GM12878 (cell line): ENCODE measurements around the gene COL5A1. TPM values are rescaled to one million over a fixed set of nuclear protein-coding genes. Genes with fewer than 3 reads are reported as not detected.

Experiments
- ATAC-seq: fragments of 200-7000 bp; cut with Tn5 transposase; 3 replicates; pipeline ENCODE4 v1.9.1; 2020; ENCODE audit warnings: mild to moderate bottlenecking, moderate library complexity
- BruUV-seq: library from RNA; stranded (reverse); fragments of 400-500 nt; replicated peaks from 2 replicates; lab custom pipeline; 2021; lab: Mats Ljungman, UMichigan
- CTCF ChIA-PET: fragments of 300-600 bp; sonication (Branson Sonifier 250); formaldehyde crosslinking; extraction: SDS; loops from one replicate; lab custom pipeline; 2021; ENCODE audit warnings: inconsistent platforms; lab: Yijun Ruan, JAX
- POLR2A ChIA-PET: fragments of 350-600 bp; formaldehyde crosslinking; extraction: SDS; loops from one replicate; lab custom pipeline; 2021; ENCODE audit warnings: inconsistent platforms; lab: Charles Lee
- RAD21 ChIA-PET: fragments of 300-600 bp; sonication (Branson Sonifier 250); formaldehyde crosslinking; loops from one replicate; lab custom pipeline; 2023; ENCODE audit warnings: antibody characterized with exemption; ENCODE audit not compliant: unreplicated experiment; lab: Charles Lee
- SMC1A ChIA-PET: fragments of 300-600 bp; sonication (Branson Sonifier 250); formaldehyde crosslinking; loops from one replicate; lab custom pipeline; 2023; ENCODE audit not compliant: unreplicated experiment, uncharacterized antibody; lab: Charles Lee
- DNase-seq: peaks from one replicate; pipeline ENCODE4 v3.0.0-alpha.2; 2011; ENCODE audit warnings: low read depth, low spot score
- FAIRE-seq: peaks from 3 replicates; lab custom pipeline; 2011; peaks lifted over from hg19 to GRCh38; lab: Jason Lieb, UNC
- H2AFZ ChIP-seq: 2 replicates; pipeline ENCODE4 v1.6.0; 2011; ENCODE audit warnings: low read depth, low read length, control low read depth; ENCODE audit not compliant: control insufficient read depth
- H3K27ac ChIP-seq: 2 replicates; pipeline ENCODE4 v1.5.1; 2011; ENCODE audit warnings: control low read depth; ENCODE audit not compliant: control insufficient read depth, insufficient read depth
- H3K27me3 ChIP-seq, 2 experiments: replicated peaks in 1 of 2; 2 replicates each; pipeline versions ENCODE4 v1.6.0 to v1.6.1; 2011; ENCODE audit warnings: low read length in 1 of 2; ENCODE audit not compliant: control insufficient read depth in 2 of 2, insufficient read depth in 2 of 2
- H3K36me3 ChIP-seq, 2 experiments: 2 replicates each; pipeline ENCODE4 v1.5.1; 2011; ENCODE audit warnings: low read length in 1 of 2; ENCODE audit not compliant: control insufficient read depth in 2 of 2, insufficient read depth in 2 of 2
- H3K4me1 ChIP-seq: 2 replicates; pipeline ENCODE4 v1.6.1; 2011; ENCODE audit warnings: mild to moderate bottlenecking, low read length, moderate library complexity, mixed read lengths; ENCODE audit not compliant: control insufficient read depth, insufficient read depth
- H3K4me2 ChIP-seq: 2 replicates; pipeline ENCODE4 v1.6.0; 2011; ENCODE audit warnings: control low read depth; ENCODE audit not compliant: control insufficient read depth, insufficient read depth
- H3K4me3 ChIP-seq: fragments of 200-600 bp; sonication (generic); 2 replicates; pipeline ENCODE4 v1.5.1; 2016
- H3K79me2 ChIP-seq: 2 replicates; pipeline ENCODE4 v1.6.0; 2011; ENCODE audit warnings: low read length; ENCODE audit not compliant: control insufficient read depth, insufficient read depth
- H3K9ac ChIP-seq: 2 replicates; pipeline ENCODE4 v1.8.0; 2011; ENCODE audit warnings: low read length, control low read depth, mixed read lengths; ENCODE audit not compliant: control insufficient read depth, insufficient read depth
- H3K9me3 ChIP-seq: replicated peaks from 3 replicates; pipeline ENCODE4 v1.5.1; 2011; ENCODE audit warnings: mild to moderate bottlenecking, low read length; ENCODE audit not compliant: control insufficient read depth, insufficient read depth
- H4K20me1 ChIP-seq: 2 replicates; pipeline ENCODE4 v1.6.0; 2011; ENCODE audit not compliant: control insufficient read depth, insufficient read depth
- EZH2 ChIP-seq: IDR thresholded peaks from 2 replicates; pipeline ENCODE4 v1.6.1; 2012; ENCODE audit warnings: low read depth, mild to moderate bottlenecking, control low read depth, inconsistent platforms, low read length, borderline replicate concordance; ENCODE audit not compliant: control insufficient read depth
- HCFC1 ChIP-seq: fragments of 150-350 bp; IDR thresholded peaks from 2 replicates; pipeline ENCODE4 v1.6.1; 2014; ENCODE audit warnings: low read length
- PML ChIP-seq: IDR thresholded peaks from 2 replicates; pipeline ENCODE4 v1.6.1; 2012; ENCODE audit warnings: low read length, inconsistent platforms
- RELA ChIP-seq: fragments of 450-650 bp; IDR thresholded peaks from 2 replicates; pipeline ENCODE4 v1.8.0; 2014; ENCODE audit warnings: borderline replicate concordance; ENCODE audit not compliant: partially characterized antibody
- TAF1 ChIP-seq: IDR thresholded peaks from 2 replicates; pipeline ENCODE4 v1.6.1; 2011; ENCODE audit warnings: mild to moderate bottlenecking, low read depth, low read length, borderline replicate concordance
- TCF7 ChIP-seq: IDR thresholded peaks from 2 replicates; pipeline ENCODE4 v1.6.1; 2014; ENCODE audit warnings: antibody characterized with exemption, borderline replicate concordance
- WRNIP1 ChIP-seq: IDR thresholded peaks from 2 replicates; pipeline ENCODE4 v1.6.1; 2011; ENCODE audit warnings: low read depth, low read length, improper control_type of control experiment, borderline replicate concordance
- WGBS: methylation state at CpG from one replicate; pipeline ENCODE4 v1.1.6; 2016; ENCODE audit warnings: low lambda C conversion rate; ENCODE audit not compliant: insufficient replicate concordance, insufficient coverage; ENCODE audit errors: missing lambda C conversion rate; 5-methylcytosine and 5-hydroxymethylcytosine counted together
- in situ Hi-C: fragments of 300-500 bp; cut with MboI; formaldehyde crosslinking; loops from 9 replicates; pipeline ENCODE4 v1.14.3; 2018; ENCODE audit warnings: mixed read lengths
- intact Hi-C: fragments of 100-400 bp; cut with micrococcal nuclease; formaldehyde crosslinking; loops from one replicate; pipeline ENCODE4 v1.14.2; 2022; ENCODE audit not compliant: unreplicated experiment
- polyA plus RNA-seq, 11 experiments: library from polyadenylated mRNA; depleted of rRNA in 4 of 11; unstranded in 6 of 11; stranded (reverse) in 5 of 11; fragments of >200 nt; fragmentation: Nextera tagmentation in 4 of 11; fragmentation: Illumina TruSeq in 1 of 11; extraction: Ambion mirVana in 4 of 11; extraction: Trizol in 1 of 11; gene quantifications; 1 replicate in 1 of 11; 2 replicates in 10 of 11; pipeline versions ENCODE4 v1.2.1 to v1.2.3, GENCODE V29; 2011 to 2016; ENCODE audit warnings: inconsistent platforms in 2 of 11, missing spikeins in 2 of 11, low read depth in 1 of 11
- total RNA-seq, 4 experiments: library from RNA; depleted of rRNA in 3 of 4; stranded (reverse); fragments of >200 nt in 3 of 4; fragmentation: Illumina TruSeq in 1 of 4; extraction: Trizol in 1 of 4; gene quantifications; 2 replicates each; pipeline versions ENCODE4 v1.2.1 to v1.2.3, GENCODE V29; 2013 to 2021
- TF ChIP-seq, protein P1 (sequence below): fragments of 450-650 bp; IDR thresholded peaks from 2 replicates; pipeline ENCODE4 v1.6.1; 2017; ENCODE audit warnings: mild to moderate bottlenecking, moderate library complexity
- TF ChIP-seq, protein P2 (sequence below): fragments of 450-650 bp; IDR thresholded peaks from 2 replicates; pipeline ENCODE4 v1.6.1; 2016; ENCODE audit warnings: mild to moderate bottlenecking

Gene COL5A1
- total and polyA plus RNA-seq, 10 of the 15 experiments (the other 5 are each of a cell fraction or from before 2014, with no cell fraction given): under 0.01 to 0.15 (median 0.13) TPM; not detected in 4

- DNase-seq (no peak), FAIRE-seq (no peak), ATAC-seq (no peak)
- H4K20me1 ChIP-seq: no peaks in the 10 kb centered on the region
- H3K4me1 ChIP-seq: peaks cover 21% of the 10 kb centered on the region
- RAD21 ChIA-PET: interaction anchor here (1.9 kb wide), 1 partner anchor 15 kb away, joined by 7 read pairs; no protein-coding TSS in a partner anchor
- in situ Hi-C loops (no loop called here), intact Hi-C loops (no loop called here)
- H3K27ac ChIP-seq: no peak overlapping the region
- H3K9me3 ChIP-seq: no peaks in the 10 kb centered on the region; the same call in 2 of the 3 replicates
- H3K4me3 ChIP-seq: no peak overlapping the region
- TF ChIP-seq PML (no peak), WRNIP1 (no peak), EZH2 (no peak), TCF7 (no peak), HCFC1 (no peak), TAF1 (no peak), RELA (no peak)
- TF ChIP-seq, protein P1, sequence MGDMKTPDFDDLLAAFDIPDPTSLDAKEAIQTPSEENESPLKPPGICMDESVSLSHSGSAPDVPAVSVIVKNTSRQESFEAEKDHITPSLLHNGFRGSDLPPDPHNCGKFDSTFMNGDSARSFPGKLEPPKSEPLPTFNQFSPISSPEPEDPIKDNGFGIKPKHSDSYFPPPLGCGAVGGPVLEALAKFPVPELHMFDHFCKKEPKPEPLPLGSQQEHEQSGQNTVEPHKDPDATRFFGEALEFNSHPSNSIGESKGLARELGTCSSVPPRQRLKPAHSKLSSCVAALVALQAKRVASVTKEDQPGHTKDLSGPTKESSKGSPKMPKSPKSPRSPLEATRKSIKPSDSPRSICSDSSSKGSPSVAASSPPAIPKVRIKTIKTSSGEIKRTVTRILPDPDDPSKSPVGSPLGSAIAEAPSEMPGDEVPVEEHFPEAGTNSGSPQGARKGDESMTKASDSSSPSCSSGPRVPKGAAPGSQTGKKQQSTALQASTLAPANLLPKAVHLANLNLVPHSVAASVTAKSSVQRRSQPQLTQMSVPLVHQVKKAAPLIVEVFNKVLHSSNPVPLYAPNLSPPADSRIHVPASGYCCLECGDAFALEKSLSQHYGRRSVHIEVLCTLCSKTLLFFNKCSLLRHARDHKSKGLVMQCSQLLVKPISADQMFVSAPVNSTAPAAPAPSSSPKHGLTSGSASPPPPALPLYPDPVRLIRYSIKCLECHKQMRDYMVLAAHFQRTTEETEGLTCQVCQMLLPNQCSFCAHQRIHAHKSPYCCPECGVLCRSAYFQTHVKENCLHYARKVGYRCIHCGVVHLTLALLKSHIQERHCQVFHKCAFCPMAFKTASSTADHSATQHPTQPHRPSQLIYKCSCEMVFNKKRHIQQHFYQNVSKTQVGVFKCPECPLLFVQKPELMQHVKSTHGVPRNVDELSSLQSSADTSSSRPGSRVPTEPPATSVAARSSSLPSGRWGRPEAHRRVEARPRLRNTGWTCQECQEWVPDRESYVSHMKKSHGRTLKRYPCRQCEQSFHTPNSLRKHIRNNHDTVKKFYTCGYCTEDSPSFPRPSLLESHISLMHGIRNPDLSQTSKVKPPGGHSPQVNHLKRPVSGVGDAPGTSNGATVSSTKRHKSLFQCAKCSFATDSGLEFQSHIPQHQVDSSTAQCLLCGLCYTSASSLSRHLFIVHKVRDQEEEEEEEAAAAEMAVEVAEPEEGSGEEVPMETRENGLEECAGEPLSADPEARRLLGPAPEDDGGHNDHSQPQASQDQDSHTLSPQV: no peak
- TF ChIP-seq, protein P2, sequence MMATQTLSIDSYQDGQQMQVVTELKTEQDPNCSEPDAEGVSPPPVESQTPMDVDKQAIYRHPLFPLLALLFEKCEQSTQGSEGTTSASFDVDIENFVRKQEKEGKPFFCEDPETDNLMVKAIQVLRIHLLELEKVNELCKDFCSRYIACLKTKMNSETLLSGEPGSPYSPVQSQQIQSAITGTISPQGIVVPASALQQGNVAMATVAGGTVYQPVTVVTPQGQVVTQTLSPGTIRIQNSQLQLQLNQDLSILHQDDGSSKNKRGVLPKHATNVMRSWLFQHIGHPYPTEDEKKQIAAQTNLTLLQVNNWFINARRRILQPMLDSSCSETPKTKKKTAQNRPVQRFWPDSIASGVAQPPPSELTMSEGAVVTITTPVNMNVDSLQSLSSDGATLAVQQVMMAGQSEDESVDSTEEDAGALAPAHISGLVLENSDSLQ: no peak
- POLR2A ChIA-PET: no interaction called here
- CTCF ChIA-PET: interaction anchor here (0.9 to 1.4 kb wide), 2 partner anchors 11 to 215 kb away, joined by 3 to 5 read pairs; no protein-coding TSS in a partner anchor
- no peaks in the 10 kb centered on the region for H3K79me2 ChIP-seq
- H2AFZ ChIP-seq: no peak overlapping the region
- no peak overlapping the region for H3K9ac ChIP-seq
- SMC1A ChIA-PET: interaction anchor here (0.7 kb wide), 1 partner anchor 23 kb away, joined by 3 read pairs; no protein-coding TSS in a partner anchor
- H3K4me2 ChIP-seq: no peak overlapping the region
- WGBS: 53% methylated on average over 13 of the region's 13 CpGs
- BruUV-seq: no TSS peak
- H3K27me3 ChIP-seq: no peaks in the 10 kb centered on the region; a peak in 1 of 4 replicates
- H3K36me3 ChIP-seq: no peaks in the 10 kb centered on the region
Measured at GRCh38 chr9:134768332-134768708, 126.7 kb downstream of the COL5A1 start.
